A673 (cell line): ENCODE measurements around the gene LRCOL1.

Source experiments
- CTCF ChIP-seq: fragments of 300-800, 200-600 bp; sonication (generic); conservative IDR thresholded peaks from 2 replicates; pipeline ENCODE4 v1.5.1; 2017; ENCODE audit warnings: low read depth, mild to moderate bottlenecking, antibody characterized with exemption, low read length, moderate library complexity, mixed read lengths
- EZH2 ChIP-seq: fragments of 200-600 bp; sonication (generic); IDR thresholded peaks from 2 replicates; pipeline ENCODE4 v1.6.1; 2017; ENCODE audit warnings: borderline replicate concordance, low read depth, mild to moderate bottlenecking, mixed read lengths, antibody characterized with exemption, low read length; ENCODE audit not compliant: poor library complexity, severe bottlenecking

GRCh38 chr12:132657004-132657727 is 46.8 kb upstream of the LRCOL1 start:
- no peak for TF ChIP-seq CTCF
- no peak for TF ChIP-seq EZH2
